Retina (tissue), 1 donor: ENCODE data around the gene EIF2AK3.
A peak's percentile ranks its signal among the peaks of the same experiment; 100 is the strongest.
"Not testable (repeated sequence)": the region's sequence is repeated elsewhere in the genome, so short reads cannot be mapped to it uniquely, and the experiment has no call there.

ENCODE experiments used
- DNase-seq: peaks from one replicate; pipeline ENCODE4 v3.0.0-alpha.2; 2016

The EIF2AK3 gene

GRCh38 chr2:88632569-88632968 lies 5.3 kb upstream of the EIF2AK3 start:
- no peak for DNase-seq

DNA sequence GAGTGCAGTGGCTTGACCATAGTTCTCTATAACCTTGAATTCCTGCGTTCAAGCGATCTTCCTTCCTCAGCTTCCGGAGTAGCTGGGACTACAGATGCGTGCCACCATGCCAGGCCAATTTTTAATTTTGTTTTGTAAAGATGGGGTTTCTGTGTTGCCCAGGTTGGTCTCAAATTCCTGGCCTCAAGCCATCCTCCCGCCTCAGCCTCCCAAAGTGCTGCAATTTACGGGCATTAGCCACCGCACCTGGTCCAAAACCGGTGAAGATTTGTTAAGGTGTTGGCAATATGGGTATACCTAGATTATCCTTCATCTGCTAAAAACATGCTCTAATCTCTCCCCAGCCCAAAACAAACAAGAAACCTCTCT lies 1.3 kb upstream of the EIF2AK3 start:
- no peak for DNase-seq

GRCh38 chr2:88627856-88628570 lies 749 bp upstream of the EIF2AK3 start:
- no peak for DNase-seq

DNA sequence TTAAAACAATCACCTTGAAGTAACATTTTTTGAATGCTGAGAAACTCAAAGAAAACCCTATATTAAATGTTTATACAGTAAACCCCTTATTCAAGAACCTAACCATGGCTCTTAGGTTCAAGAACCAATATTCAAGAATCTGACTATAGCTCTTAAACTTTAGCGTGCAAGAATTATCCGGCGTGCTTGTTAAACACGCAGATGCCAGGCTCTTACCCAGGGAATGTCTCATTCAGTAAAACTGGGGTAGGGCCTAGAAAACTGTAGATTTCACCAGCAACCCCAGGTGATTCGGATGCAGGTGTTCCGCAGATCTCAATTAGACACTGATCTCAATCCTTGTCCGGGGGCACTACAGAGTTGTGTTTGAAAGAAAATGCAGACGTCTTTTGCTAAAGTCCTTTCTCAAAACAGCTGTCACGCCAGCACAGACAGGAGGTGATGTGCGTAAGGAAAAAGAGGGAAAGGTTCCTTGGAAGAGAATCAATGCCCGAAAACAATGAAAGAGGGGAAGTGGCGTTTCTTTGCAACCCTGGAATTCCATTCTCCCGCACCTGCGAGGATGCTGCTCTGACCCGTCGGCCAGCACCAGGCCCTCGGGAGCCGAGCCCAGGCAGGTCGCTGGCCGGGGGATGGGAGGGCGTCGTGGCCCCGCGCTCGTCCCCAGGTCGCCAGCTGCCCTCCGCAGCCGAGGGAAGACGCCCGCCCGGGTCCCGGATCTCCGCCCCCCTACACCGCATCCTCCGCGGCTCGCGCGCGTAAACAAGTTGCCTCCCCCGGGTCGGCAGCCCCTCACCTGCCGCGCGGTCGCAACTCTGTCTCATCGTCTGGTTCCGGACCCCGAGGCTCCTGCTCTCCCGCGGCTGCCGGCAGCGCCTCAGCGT lies 851 bp downstream of the EIF2AK3 start:
- DNase-seq, result peak; percentile 79

- DNase-seq, result no peak
These were observed 2.8 kb downstream of the EIF2AK3 start for GRCh38 chr2:88624477-88624876.

DNA sequence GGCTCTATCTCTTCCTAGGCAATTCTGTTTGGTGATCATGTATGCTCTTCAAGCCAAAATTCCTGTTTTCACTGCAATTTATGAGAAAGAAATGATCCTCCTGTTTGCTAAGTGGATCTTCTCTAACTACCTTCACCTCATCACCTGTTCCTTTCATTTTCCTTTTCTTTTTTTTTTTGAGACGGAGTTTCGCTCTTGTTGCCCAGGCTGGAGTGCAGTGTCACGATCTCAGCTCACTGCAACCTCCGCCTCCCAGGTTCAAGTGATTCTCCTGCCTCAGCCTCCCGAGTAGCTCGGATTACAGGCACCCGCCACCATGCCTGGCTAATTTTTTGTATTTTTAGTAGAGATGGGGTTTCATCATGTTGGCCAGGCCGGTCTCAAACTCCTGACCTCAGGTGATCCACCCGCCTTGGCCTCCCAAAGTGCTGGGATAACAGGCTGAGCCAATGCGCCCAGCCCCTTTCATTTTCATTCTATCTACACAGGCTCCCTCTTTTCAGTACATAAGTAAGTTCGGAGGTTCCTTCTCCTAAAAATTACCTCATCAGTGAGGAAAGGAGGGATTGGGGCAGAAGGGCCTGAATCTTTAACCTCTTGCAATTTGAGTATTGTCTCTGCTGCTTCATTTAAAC lies 3.3 kb downstream of the EIF2AK3 start:
- not testable (repeated sequence) for DNase-seq

GRCh38 chr2:88622307-88622706 lies 5.0 kb downstream of the EIF2AK3 start:
- DNase-seq, result no peak

- DNase-seq, result no peak
These were observed 5.8 kb downstream of the EIF2AK3 start for GRCh38 chr2:88621432-88621831.

DNA sequence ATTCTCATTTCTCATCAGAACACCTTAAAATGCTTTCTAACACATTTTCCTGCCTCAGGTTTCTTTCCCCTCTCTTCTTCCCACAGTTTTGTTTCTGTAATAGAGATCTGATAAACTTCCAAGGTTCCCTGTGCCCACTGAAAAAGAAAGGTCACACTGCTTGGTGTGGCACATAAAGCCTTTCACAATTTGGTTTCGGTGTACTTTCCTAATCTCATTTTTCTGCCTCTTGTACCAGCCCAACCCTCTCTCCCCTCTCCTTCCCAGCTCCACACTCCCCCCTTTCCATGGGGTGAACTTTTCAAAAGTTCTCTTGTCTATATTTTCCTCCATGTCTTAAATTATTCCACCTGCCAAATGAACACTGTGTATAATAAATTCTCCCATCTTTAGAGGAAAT lies 7.2 kb downstream of the EIF2AK3 start:
- no peak for DNase-seq

GRCh38 chr2:88615822-88616221 lies 11.4 kb downstream of the EIF2AK3 start:
- no peak for DNase-seq

- DNase-seq, result no peak
These were observed 12.6 kb downstream of the EIF2AK3 start for GRCh38 chr2:88614497-88615157.

GRCh38 chr2:88613921-88614320 lies 13.3 kb downstream of the EIF2AK3 start:
- DNase-seq, result no peak

DNA sequence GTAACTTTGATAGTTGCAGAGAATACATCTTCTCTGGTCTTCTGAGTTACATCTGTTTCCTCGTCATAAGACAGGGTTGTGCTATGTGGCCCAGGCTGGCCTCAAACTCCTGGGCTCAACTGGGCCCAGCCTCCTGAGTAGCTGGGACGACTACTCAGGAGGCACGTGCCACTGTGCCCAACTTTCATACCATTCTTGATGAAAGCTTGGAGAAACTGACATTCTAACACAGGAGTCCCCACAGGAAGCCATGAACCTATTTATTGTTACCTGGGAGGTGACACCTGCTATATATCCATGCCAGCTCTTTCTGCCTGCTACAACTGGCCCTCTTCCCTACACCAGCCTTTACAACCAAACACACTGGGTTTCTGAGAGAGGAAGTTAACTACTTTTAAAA lies 19.1 kb downstream of the EIF2AK3 start:
- no peak for DNase-seq

GRCh38 chr2:88607416-88607815 lies 19.8 kb downstream of the EIF2AK3 start:
- no peak for DNase-seq

- DNase-seq, result no peak
These were observed 20.8 kb downstream of the EIF2AK3 start for GRCh38 chr2:88606371-88607030.

GRCh38 chr2:88603146-88603545 lies 24.1 kb downstream of the EIF2AK3 start:
- DNase-seq, result no peak

DNA sequence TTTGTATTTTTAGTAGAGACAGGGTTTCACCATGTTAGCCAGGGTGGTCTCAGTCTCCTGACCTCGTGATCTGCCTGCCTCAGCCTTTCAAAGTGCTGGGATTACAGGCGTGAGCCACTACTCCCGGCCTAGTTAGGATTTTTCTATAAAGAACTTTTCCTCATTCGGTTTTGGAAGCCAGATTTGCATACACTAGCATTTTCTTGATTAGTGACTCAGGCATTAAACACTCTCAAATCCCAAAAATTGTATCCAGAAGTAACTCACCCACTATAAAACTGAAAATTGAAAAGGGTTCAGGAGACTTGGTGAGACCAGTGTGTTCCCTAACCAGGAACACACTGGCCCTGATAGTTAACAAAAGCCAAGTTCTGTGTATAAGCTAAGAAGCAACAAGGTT lies 25.2 kb downstream of the EIF2AK3 start:
- DNase-seq, result no peak

- no peak for DNase-seq
These were observed 26.0 kb downstream of the EIF2AK3 start for GRCh38 chr2:88601286-88601685.

DNA sequence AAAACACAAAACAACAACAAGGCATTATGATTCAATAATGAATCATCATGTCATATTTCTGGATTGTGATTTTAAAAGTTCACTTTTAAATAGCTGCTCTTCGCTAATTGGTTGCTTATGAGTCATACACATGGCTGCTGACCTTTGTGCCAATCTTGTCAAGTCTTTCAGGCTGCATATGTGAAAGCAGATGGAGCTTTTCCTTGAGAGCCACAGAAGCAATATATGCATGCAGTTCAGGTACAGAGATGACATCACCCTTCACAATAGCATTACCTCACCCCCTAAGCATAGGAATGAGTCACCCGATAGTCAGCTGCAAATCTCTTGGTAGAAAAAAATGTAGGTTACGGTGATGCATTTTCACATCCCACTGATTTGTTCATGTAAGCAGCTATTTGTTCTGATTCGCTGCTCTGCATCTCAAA lies 27.2 kb downstream of the EIF2AK3 start:
- DNase-seq, result peak; percentile 55

DNA sequence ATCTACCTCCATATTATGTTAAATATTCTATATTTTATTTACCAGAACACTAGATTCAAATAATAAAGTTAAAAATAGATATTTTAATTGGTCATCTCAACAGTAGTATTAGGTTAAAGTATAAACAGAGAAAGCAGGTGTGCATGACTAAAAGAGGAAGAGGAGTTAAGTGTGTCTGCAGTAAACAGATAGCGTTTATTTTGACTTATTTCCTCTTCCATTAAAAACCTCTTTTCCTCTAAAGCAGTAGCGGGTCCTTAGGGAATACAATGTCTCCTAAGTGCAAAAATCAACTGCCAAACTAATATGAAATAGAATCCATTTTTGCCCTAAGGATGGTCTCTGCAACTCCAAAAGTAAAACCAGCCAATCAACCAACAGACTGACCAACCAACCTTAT lies 27.7 kb downstream of the EIF2AK3 start:
- DNase-seq, result no peak

DNA sequence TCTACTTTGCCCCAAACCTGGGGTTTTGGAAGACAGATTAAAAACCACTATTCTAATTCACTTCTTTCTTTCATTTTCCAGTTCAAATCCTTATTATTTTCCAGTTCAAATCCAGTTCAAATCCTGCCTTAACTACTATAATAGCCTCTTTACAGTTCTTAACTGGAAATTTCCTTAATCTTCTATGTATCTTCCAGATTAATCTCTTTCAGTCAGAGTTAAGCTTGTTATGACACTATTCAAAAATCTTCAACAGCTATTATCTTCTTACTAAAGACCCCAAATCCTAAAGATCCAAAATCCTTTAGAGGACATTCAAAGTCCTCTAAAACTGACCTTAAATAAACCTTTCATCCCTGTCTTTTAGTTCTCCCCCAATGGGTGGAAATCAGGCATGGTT lies 30.1 kb downstream of the EIF2AK3 start:
- no peak for DNase-seq

- DNase-seq, result no peak
These were observed 31.0 kb downstream of the EIF2AK3 start for GRCh38 chr2:88596141-88596830.
